HEK293 (cell line): ENCODE results near the gene ASIC1.
A peak's percentile ranks its signal among the peaks of the same experiment; 100 is the strongest.
"Not testable (repeated sequence)": the region's sequence is repeated elsewhere in the genome, so short reads cannot be mapped to it uniquely, and the experiment has no call there.

Source experiments
- CTCF ChIA-PET: fragments of 350-600 bp; formaldehyde crosslinking; extraction: SDS; loops from one replicate; lab custom pipeline; 2021; ENCODE audit warnings: antibody characterized with exemption; lab: Yijun Ruan, JAX
- POLR2A ChIA-PET: fragments of 300-600 bp; formaldehyde crosslinking; extraction: SDS; loops from one replicate; lab custom pipeline; 2020; ENCODE audit warnings: antibody characterized with exemption, inconsistent platforms; lab: Yijun Ruan, JAX
- H3K27ac ChIP-seq: fragments of 200-500 bp; sonication (Bioruptor generic); 2 replicates; pipeline ENCODE4 v1.5.1; 2014; ENCODE audit warnings: low read depth, low read length, control low read depth, inconsistent platforms; ENCODE audit errors: extremely low read depth
- H3K36me3 ChIP-seq, 2 experiments: fragments of 200-500 bp in 1 of 2; sonication (Bioruptor generic) in 1 of 2; 1 replicate in 1 of 2; 2 replicates in 1 of 2; pipeline ENCODE4 v1.5.1; 2014 to 2017; ENCODE audit warnings: inconsistent platforms in 2 of 2, low read length in 2 of 2; ENCODE audit not compliant: control insufficient read depth in 2 of 2, insufficient read depth in 1 of 2
- H3K4me1 ChIP-seq: fragments of 200-500 bp; sonication (Bioruptor generic); 2 replicates; pipeline ENCODE4 v1.5.1; 2014; ENCODE audit warnings: mild to moderate bottlenecking, low read length, inconsistent platforms; ENCODE audit not compliant: control insufficient read depth, insufficient read depth
- H3K4me3 ChIP-seq: 2 replicates; pipeline ENCODE4 v1.5.1; 2011; ENCODE audit warnings: low read depth, mild to moderate bottlenecking, control low read depth, low read length, moderate library complexity
- H3K9me3 ChIP-seq: fragments of 200-500 bp; sonication (Bioruptor generic); 2 replicates; pipeline ENCODE4 v1.5.1; 2014; ENCODE audit warnings: low read depth, low read length, inconsistent platforms; ENCODE audit not compliant: control insufficient read depth, insufficient read depth
- EGR2 ChIP-seq: fragments of 450-650 bp; formaldehyde crosslinking; IDR thresholded peaks from 2 replicates; pipeline ENCODE4 v1.5.1; 2016; ENCODE audit warnings: low read depth, missing biosample characterization, missing genetic modification characterization
- GLIS1 ChIP-seq: fragments of 450-650 bp; formaldehyde crosslinking; IDR thresholded peaks from 2 replicates; pipeline ENCODE4 v1.5.1; 2016; ENCODE audit warnings: missing biosample characterization, missing genetic modification characterization
- KLF7 ChIP-seq: fragments of 450-650 bp; formaldehyde crosslinking; IDR thresholded peaks from 2 replicates; pipeline ENCODE4 v1.5.1; 2016; ENCODE audit warnings: missing biosample characterization, missing genetic modification characterization, borderline replicate concordance
- KLF8 ChIP-seq: fragments of 450-650 bp; formaldehyde crosslinking; IDR thresholded peaks from 2 replicates; pipeline ENCODE4 v1.5.1; 2016; ENCODE audit warnings: missing biosample characterization, missing genetic modification characterization
- SP2 ChIP-seq: fragments of 450-650 bp; formaldehyde crosslinking; IDR thresholded peaks from 2 replicates; pipeline ENCODE4 v1.5.1; 2016; ENCODE audit warnings: missing biosample characterization, missing genetic modification characterization
- SP7 ChIP-seq: fragments of 450-650 bp; formaldehyde crosslinking; IDR thresholded peaks from 2 replicates; pipeline ENCODE4 v1.5.1; 2016; ENCODE audit warnings: missing biosample characterization, missing genetic modification characterization
- ZBTB26 ChIP-seq: fragments of 450-650 bp; formaldehyde crosslinking; optimal IDR thresholded peaks from 2 replicates; pipeline ENCODE3; 2016; ENCODE audit warnings: missing biosample characterization, mild to moderate bottlenecking, missing genetic modification characterization
- ZBTB8A ChIP-seq: fragments of 450-650 bp; formaldehyde crosslinking; IDR thresholded peaks from 2 replicates; pipeline ENCODE4 v1.5.1; 2016; ENCODE audit warnings: missing biosample characterization, missing genetic modification characterization
- ZEB2 ChIP-seq: fragments of 450-650 bp; formaldehyde crosslinking; IDR thresholded peaks from 2 replicates; pipeline ENCODE4 v1.5.1; 2016; ENCODE audit warnings: missing biosample characterization, missing genetic modification characterization
- ZFHX2 ChIP-seq: fragments of 450-650 bp; formaldehyde crosslinking; conservative IDR thresholded peaks from 2 replicates; pipeline ENCODE4 v1.5.1; 2016; ENCODE audit warnings: missing biosample characterization, missing genetic modification characterization
- ZNF335 ChIP-seq: fragments of 450-650 bp; formaldehyde crosslinking; conservative IDR thresholded peaks from 2 replicates; pipeline ENCODE4 v1.5.1; 2016; ENCODE audit warnings: missing biosample characterization, missing genetic modification characterization
- ZNF354C ChIP-seq: fragments of 450-650 bp; formaldehyde crosslinking; IDR thresholded peaks from 2 replicates; pipeline ENCODE4 v1.5.1; 2016; ENCODE audit warnings: missing biosample characterization, missing genetic modification characterization, low read depth, borderline replicate concordance
- ZNF362 ChIP-seq: fragments of 450-650 bp; formaldehyde crosslinking; IDR thresholded peaks from 2 replicates; pipeline ENCODE4 v1.5.1; 2016; ENCODE audit warnings: missing biosample characterization, missing genetic modification characterization
- ZNF394 ChIP-seq: fragments of 450-650 bp; formaldehyde crosslinking; IDR thresholded peaks from 2 replicates; pipeline ENCODE4 v1.5.1; 2016; ENCODE audit warnings: missing biosample characterization, missing genetic modification characterization, mild to moderate bottlenecking, moderate library complexity, borderline replicate concordance
- ZNF513 ChIP-seq: fragments of 450-650 bp; IDR thresholded peaks from 2 replicates; pipeline ENCODE4 v1.5.1; 2018; ENCODE audit warnings: missing biosample characterization, missing genetic modification characterization
- ZNF514 ChIP-seq: fragments of 450-650 bp; formaldehyde crosslinking; IDR thresholded peaks from 2 replicates; pipeline ENCODE4 v1.5.1; 2016; ENCODE audit warnings: missing biosample characterization, missing genetic modification characterization
- ZNF518A ChIP-seq: fragments of 450-650 bp; formaldehyde crosslinking; conservative IDR thresholded peaks from 2 replicates; pipeline ENCODE4 v1.5.1; 2016; ENCODE audit warnings: low read depth, missing biosample characterization, missing genetic modification characterization
- ZNF629 ChIP-seq: fragments of 450-650 bp; formaldehyde crosslinking; IDR thresholded peaks from 2 replicates; pipeline ENCODE4 v1.5.1; 2017; ENCODE audit warnings: missing biosample characterization, missing genetic modification characterization
- ZNF660 ChIP-seq: fragments of 450-650 bp; IDR thresholded peaks from 2 replicates; pipeline ENCODE4 v1.5.1; 2018; ENCODE audit warnings: missing biosample characterization, mild to moderate bottlenecking, missing genetic modification characterization
- ZNF704 ChIP-seq: fragments of 450-650 bp; formaldehyde crosslinking; IDR thresholded peaks from 2 replicates; pipeline ENCODE4 v1.5.1; 2016; ENCODE audit warnings: missing biosample characterization, missing genetic modification characterization
- ZNF830 ChIP-seq: fragments of 450-650 bp; IDR thresholded peaks from 2 replicates; pipeline ENCODE4 v1.5.0; 2018; ENCODE audit warnings: missing biosample characterization, missing genetic modification characterization, low read depth, mild to moderate bottlenecking, moderate library complexity

ASIC1 gene

GRCh38 chr12:50083301-50083700, 25.9 kb downstream of the ASIC1 start (continued):
- no peak for TF ChIP-seq SP7 (tag by site-specific recombination)

- TF ChIP-seq ZNF362 (peak; percentile 64; the same call in 1 of the 2 replicates), ZNF335 (tag by site-specific recombination) (peak; percentile 68), ZBTB26 (tag by site-specific recombination) (peak; percentile 8), EGR2 (0 out of 2 replicates have a peak, but pooled peaks have one; percentile 19), ZFHX2 (tag by site-specific recombination) (peak; percentile 31)
- H3K9me3 ChIP-seq, H3K4me1 ChIP-seq: not testable (repeated sequence)
- H3K27ac ChIP-seq, result peak overlapping the region; percentile 69
- ChIA-PET POLR2A (interaction anchor here (0.5 to 2.9 kb wide), 26 partner anchors 8 to 263 kb away, joined by 3 to 68 read pairs (median 4); partner anchors contain the start of genes BCDIN3D, CERS5, COX14 and GPD1), CTCF (interaction anchor here (0.5 to 3.8 kb wide), 29 partner anchors 8 to 1330 kb away, joined by 3 to 34 read pairs (median 5); partner anchors contain the start of genes CERS5 and COX14)
- peak overlapping the region; percentile 75 for H3K4me3 ChIP-seq
- peaks cover 22 to 34% of the 10 kb centered on the region in 2 experiments for H3K36me3 ChIP-seq
These were observed 27.0 kb downstream of the ASIC1 start for GRCh38 chr12:50084409-50084774.

- Histone ChIP-seq H3K4me1 (no peaks in the 10 kb centered on the region), H3K36me3 (peaks cover 28 to 40% of the 10 kb centered on the region in 2 experiments), H3K9me3 (no peaks in the 10 kb centered on the region), H3K27ac (peak within 1 kb of the TSS; percentile 69), H3K4me3 (peak within 1 kb of the TSS; percentile 75)
- POLR2A ChIA-PET, result interaction anchor here (0.5 to 2.9 kb wide), 26 partner anchors 8 to 264 kb away, joined by 3 to 68 read pairs (median 4); partner anchors contain the start of genes BCDIN3D, CERS5, COX14 and GPD1
- CTCF ChIA-PET, result interaction anchor here (0.5 to 3.8 kb wide), 31 partner anchors 9 to 1329 kb away, joined by 3 to 34 read pairs (median 4); partner anchors contain the start of genes CERS5 and COX14
- TF ChIP-seq ZNF660 (tag by site-specific recombination) (peak; percentile 89; the same call in 1 of the 2 replicates), ZNF629 (tag by site-specific recombination) (peak; percentile 46), ZEB2 (tag by site-specific recombination) (peak; percentile 84), KLF7 (tag by site-specific recombination) (peak; percentile 56; the same call in 1 of the 2 replicates), ZNF514 (no peak), ZNF704 (tag by site-specific recombination) (peak; percentile 81), ZNF354C (tag by site-specific recombination) (no peak), ZNF830 (tag by site-specific recombination) (no peak), ZNF513 (tag by site-specific recombination) (peak; percentile 55; the same call in 1 of the 2 replicates), SP2 (peak; percentile 75), ZNF518A (tag by site-specific recombination) (peak; percentile 50; the same call in 1 of the 2 replicates), ZNF394 (tag by site-specific recombination) (peak; percentile 28; the same call in 1 of the 2 replicates), ZBTB8A (tag by site-specific recombination) (peak; percentile 44), GLIS1 (peak; percentile 69), KLF8 (tag by site-specific recombination) (peak; percentile 90)
These were observed 27.6 kb downstream of the ASIC1 start, which contains the start of gene SMARCD1 for GRCh38 chr12:50084775-50085614. Gene SMARCD1 (plus strand): TSS chr12:50085342. CDS start chr12:50085370, 28 bp downstream.
